NOMO-1 treated with DMSO at 0.1 percent for 48 hours (cell line): ENCODE measurements around the gene LSM2.
"Not testable (repeated sequence)": the region's sequence is repeated elsewhere in the genome, so short reads cannot be mapped to it uniquely, and the experiment has no call there.

Experiments
- DNase-seq: peaks from one replicate; lab custom pipeline; 2025; ENCODE audit not compliant: unreplicated experiment; lab: John Stamatoyannopoulos, UW

Gene LSM2

GRCh38 chr6:31806470-31807272, at the start of gene LSM2:
Gene LSM2 (minus strand): TSS chr6:31806966. CDS start chr6:31806757, 209 bp downstream.
- peak; percentile 92 for DNase-seq

- DNase-seq, result not testable (repeated sequence)
These were observed 45.4 kb upstream of the LSM2 start for GRCh38 chr6:31851980-31852718.

- no peak for DNase-seq
These were observed 44.7 kb upstream of the LSM2 start for GRCh38 chr6:31851485-31851832.

GRCh38 chr6:31850765-31851484, 44.2 kb upstream of the LSM2 start:
- DNase-seq, result no peak

- no peak for DNase-seq
These were observed 40.7 kb upstream of the LSM2 start for GRCh38 chr6:31847276-31847978.

- no peak for DNase-seq
These were observed 37.7 kb upstream of the LSM2 start for GRCh38 chr6:31844507-31844906.

GRCh38 chr6:31842053-31842452, 35.3 kb upstream of the LSM2 start:
- DNase-seq, result no peak

- not testable (repeated sequence) for DNase-seq
These were observed 33.0 kb upstream of the LSM2 start for GRCh38 chr6:31839779-31840126.

GRCh38 chr6:31838968-31839367, 32.2 kb upstream of the LSM2 start:
- no peak for DNase-seq

GRCh38 chr6:31838114-31838553, 31.4 kb upstream of the LSM2 start:
- DNase-seq, result not testable (repeated sequence)

GRCh38 chr6:31837369-31838113, 30.8 kb upstream of the LSM2 start:
- peak; percentile 18 for DNase-seq

- peak; percentile 62 for DNase-seq
These were observed 30.0 kb upstream of the LSM2 start for GRCh38 chr6:31836474-31837368.

- no peak for DNase-seq
These were observed 29.3 kb upstream of the LSM2 start for GRCh38 chr6:31836047-31836473.

- peak; percentile 76 for DNase-seq
These were observed 27.8 kb upstream of the LSM2 start for GRCh38 chr6:31834367-31835250.

GRCh38 chr6:31831350-31832215, 24.8 kb upstream of the LSM2 start:
- peak; percentile 46 for DNase-seq

- DNase-seq, result no peak
These were observed 24.1 kb upstream of the LSM2 start for GRCh38 chr6:31830886-31831335.

- DNase-seq, result peak; percentile 69
These were observed 23.0 kb upstream of the LSM2 start for GRCh38 chr6:31829633-31830283.
